Esophagus muscularis mucosa (tissue), 4 donors: ENCODE data around the gene DHRS12. TPM values are rescaled to one million over a fixed set of nuclear protein-coding genes. Genes with fewer than 3 reads are reported as not detected.
A peak's percentile ranks its signal among the peaks of the same experiment; 100 is the strongest.

ENCODE experiments used
- DNase-seq: peaks from one replicate; pipeline ENCODE4 v3.0.0-alpha.2; 2017; ENCODE audit errors: extremely low spot score
- H3K27ac ChIP-seq, 4 donors: fragments of 200-600 bp; sonication (generic); replicated peaks in 1 of 4; 1 replicate in 3 of 4; 2 replicates in 1 of 4; pipeline ENCODE4 v1.5.1; 2016 to 2019; ENCODE audit warnings: mild to moderate bottlenecking in 1 of 4
- H3K27me3 ChIP-seq, 4 donors: fragments of 200-600 bp; sonication (generic); one replicate each; pipeline versions ENCODE4 v1.5.1 to v1.6.0; 2016 to 2019
- H3K36me3 ChIP-seq, 4 donors: fragments of 200-600 bp; sonication (generic); one replicate each; pipeline ENCODE4 v1.5.1; 2016 to 2019
- H3K4me1 ChIP-seq, 4 donors: fragments of 200-600 bp; sonication (generic); one replicate each; pipeline ENCODE4 v1.5.1; 2016 to 2019
- H3K4me3 ChIP-seq, 4 donors: fragments of 200-600 bp; sonication (generic); 1 replicate in 2 of 4; 2 replicates in 2 of 4; pipeline ENCODE4 v1.5.1; 2016 to 2019; ENCODE audit warnings: mild to moderate bottlenecking in 4 of 4, moderate library complexity in 1 of 4
- H3K9me3 ChIP-seq, 4 donors: fragments of 200-600 bp; sonication (generic); 1 replicate in 3 of 4; 2 replicates in 1 of 4; pipeline ENCODE4 v1.5.1; 2016 to 2019
- CTCF ChIP-seq, 3 experiments: fragments of 200-600 bp in 2 of 3; fragments of 450-650 bp in 1 of 3; sonication (generic) in 2 of 3; IDR thresholded peaks; one replicate each; pipeline ENCODE4 v1.5.1; 2017 to 2019; ENCODE audit warnings: antibody characterized with exemption in 3 of 3, mild to moderate bottlenecking in 2 of 3, moderate library complexity in 1 of 3
- EP300 ChIP-seq: sonication (generic); formaldehyde crosslinking; IDR thresholded peaks from one replicate; pipeline ENCODE4 v1.6.1; 2017; ENCODE audit warnings: antibody characterized with exemption
- POLR2A ChIP-seq: fragments of 450-650 bp; IDR thresholded peaks from one replicate; pipeline ENCODE4 v1.6.1; 2017; ENCODE audit warnings: antibody characterized with exemption, moderate library complexity, mild to moderate bottlenecking, low read depth
- POLR2AphosphoS5 ChIP-seq, 2 donors: sonication (generic); formaldehyde crosslinking; IDR thresholded peaks; one replicate each; pipeline ENCODE4 v1.6.1; 2017; ENCODE audit warnings: antibody characterized with exemption in 2 of 2
- WGBS: methylation state at CpG from one replicate; pipeline ENCODE4 v1.1.5; 2018; 5-methylcytosine and 5-hydroxymethylcytosine counted together
- intact Hi-C: fragments of 100-400 bp; cut with DNase I; formaldehyde crosslinking; loops from one replicate; pipeline ENCODE4 v1.15.1; 2023
- total RNA-seq, 4 donors: library from RNA; depleted of rRNA; stranded (reverse); fragments of >200 nt; gene quantifications; one replicate each; pipeline versions ENCODE4 v1.1.0 to v1.2.1, GENCODE V29; 2016

Gene DHRS12
- total RNA-seq, 4 donors from 2014 or later, result 10.3 to 18.6 (median 14.9) TPM

DNA sequence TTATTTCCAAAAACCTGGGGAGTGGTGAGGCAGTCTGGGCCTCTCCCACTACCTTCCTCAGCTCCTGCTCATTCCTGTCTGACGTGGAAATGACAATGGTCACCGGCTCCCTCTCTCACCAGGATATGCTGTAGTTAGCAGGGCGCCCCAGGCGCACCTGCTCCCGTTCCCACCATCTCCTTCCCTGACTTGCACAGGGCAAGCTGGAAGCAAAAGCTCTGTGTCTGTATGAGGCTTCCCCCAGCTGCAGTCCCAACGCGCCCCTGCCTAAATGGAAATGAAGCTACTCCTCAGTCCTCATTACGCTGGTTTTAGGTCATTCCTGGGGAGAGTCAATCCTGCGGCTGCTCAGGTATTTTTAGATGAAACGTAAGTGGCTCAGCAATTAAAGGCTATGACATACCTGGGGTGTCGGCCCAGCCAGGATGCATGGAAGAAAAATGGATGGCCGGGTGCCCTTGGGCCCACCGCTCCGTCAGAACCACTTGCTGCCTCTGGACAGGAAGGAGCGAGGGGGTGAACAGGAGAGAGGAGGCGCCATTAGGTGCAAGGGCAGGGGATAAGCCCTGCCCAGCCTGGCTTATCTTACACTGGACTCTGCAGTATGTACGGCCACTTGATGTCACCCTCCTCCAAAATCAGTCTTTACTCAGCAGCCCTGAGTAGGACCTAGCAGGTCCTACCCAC lies 32.4 kb downstream of the DHRS12 start:
- no peaks in the 10 kb centered on the region for H3K27me3 ChIP-seq
- no peak for TF ChIP-seq CTCF (IDR thresholded peaks at IDR 0.05)
- no peak for TF ChIP-seq POLR2AphosphoS5 (IDR thresholded peaks at IDR 0.05)
- TF ChIP-seq POLR2A, result no peak
- TF ChIP-seq EP300, result no peak
- intact Hi-C loops, result no loop called here

GRCh38 chr13:51770681-51771417 lies 33.1 kb downstream of the DHRS12 start:
- H3K27ac ChIP-seq, result peak overlapping the region; percentile 60 to 78 (median 70)
- no peaks in the 10 kb centered on the region for H3K27me3 ChIP-seq
- WGBS, result 90% methylated on average over 5 of the region's 11 CpGs
- no peak overlapping the region for H3K4me3 ChIP-seq
- peaks cover 17 to 30% (median 23%) of the 10 kb centered on the region in 4 donors for H3K4me1 ChIP-seq
- TF ChIP-seq EP300 (no peak), POLR2AphosphoS5 (IDR thresholded peaks at IDR 0.05) (no peak), CTCF (IDR thresholded peaks at IDR 0.05) (no peak), POLR2A (no peak)
- no peaks in the 10 kb centered on the region for H3K9me3 ChIP-seq
- peaks cover 0 to 66% (median 14%) of the 10 kb centered on the region in 4 donors for H3K36me3 ChIP-seq
- intact Hi-C loops, result no loop called here
- DNase-seq, result peak; percentile 5

More for the DNA sequence above, 32.4 kb downstream of the DHRS12 start:
- DNase-seq, result no peak
- Histone ChIP-seq H3K36me3 (peaks cover 0 to 62% (median 14%) of the 10 kb centered on the region in 4 donors), H3K4me3 (no peak overlapping the region), H3K9me3 (no peaks in the 10 kb centered on the region), H3K4me1 (peaks cover 17 to 30% (median 23%) of the 10 kb centered on the region in 4 donors), H3K27ac (peak overlapping the region in 1 of 4 donors; percentile 78)
- 92% methylated on average over 17 of the region's 17 CpGs for WGBS

DNA sequence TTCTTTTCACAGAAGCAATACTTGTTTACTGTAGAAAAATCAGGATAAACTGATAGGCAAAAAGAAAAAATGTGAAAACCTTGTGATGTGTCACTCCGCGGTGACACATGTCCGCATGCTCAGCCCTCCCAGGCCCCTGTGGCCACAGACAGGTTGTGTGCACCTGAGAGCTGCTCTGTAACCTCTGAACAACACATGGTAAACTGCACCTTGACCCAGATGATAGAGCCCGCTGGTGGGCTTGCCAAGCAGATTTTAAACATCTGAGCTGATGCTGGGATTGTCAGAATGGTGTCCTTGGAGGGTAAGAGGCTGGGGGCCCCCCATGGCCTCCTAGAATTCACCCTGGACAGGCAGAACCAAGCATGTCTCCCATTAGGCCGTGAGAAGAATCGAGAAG lies 33.8 kb downstream of the DHRS12 start:
- H3K27ac ChIP-seq, result peak overlapping the region; percentile 60 to 78 (median 70)

DNA sequence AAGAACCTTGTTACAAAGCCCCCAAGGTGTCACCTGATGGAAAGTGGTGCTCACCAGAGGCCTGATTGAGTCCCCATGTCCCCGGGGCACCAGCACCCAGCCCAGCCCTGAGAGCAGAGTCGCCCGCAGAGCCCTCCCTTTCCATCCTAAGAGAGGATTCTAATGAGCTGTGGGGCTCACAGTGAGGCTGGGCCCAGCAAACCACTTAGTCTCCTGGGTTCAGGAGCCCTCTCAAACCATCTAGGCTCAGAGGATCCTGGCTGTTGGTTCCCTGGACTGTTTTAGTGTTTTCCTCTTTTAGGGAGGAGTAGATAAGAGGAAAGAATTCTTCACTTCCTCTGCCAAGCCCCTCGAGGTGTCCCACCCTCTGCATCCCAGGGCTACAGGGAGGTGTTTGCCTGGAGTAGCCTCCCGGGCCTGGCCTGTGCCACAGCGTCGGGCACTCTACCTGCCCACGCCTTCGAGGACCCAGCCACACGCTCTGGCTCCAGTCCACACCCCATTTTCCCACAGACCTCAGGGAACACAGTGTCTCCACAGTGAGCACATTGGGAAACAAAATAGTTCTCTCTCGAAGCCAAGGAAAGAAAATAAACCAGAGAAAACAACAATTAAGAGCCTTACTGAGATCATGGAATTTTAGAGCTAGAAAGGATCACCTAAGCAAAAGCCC lies 34.4 kb downstream of the DHRS12 start:
- DNase-seq, result peak; percentile 92

More for the DNA sequence above, 33.8 kb downstream of the DHRS12 start:
- intact Hi-C loops, result no loop called here
- Histone ChIP-seq H3K9me3 (no peaks in the 10 kb centered on the region), H3K36me3 (peaks cover 0 to 66% (median 14%) of the 10 kb centered on the region in 4 donors), H3K27me3 (no peaks in the 10 kb centered on the region), H3K4me1 (peaks cover 17 to 30% (median 23%) of the 10 kb centered on the region in 4 donors), H3K4me3 (no peak overlapping the region)
- WGBS, result 95% methylated on average over 6 of the region's 6 CpGs
- peak; percentile 62 for DNase-seq
- TF ChIP-seq CTCF (IDR thresholded peaks at IDR 0.05), result no peak
- TF ChIP-seq POLR2AphosphoS5 (IDR thresholded peaks at IDR 0.05), result no peak
- TF ChIP-seq POLR2A, result no peak
- no peak for TF ChIP-seq EP300

More for the DNA sequence above, 34.4 kb downstream of the DHRS12 start:
- WGBS, result 69% methylated on average over 11 of the region's 11 CpGs
- no peaks in the 10 kb centered on the region for H3K27me3 ChIP-seq
- intact Hi-C loops, result no loop called here
- no peak overlapping the region for H3K4me3 ChIP-seq
- peaks cover 0 to 66% (median 14%) of the 10 kb centered on the region in 4 donors for H3K36me3 ChIP-seq
- no peaks in the 10 kb centered on the region for H3K9me3 ChIP-seq
- TF ChIP-seq POLR2AphosphoS5 (IDR thresholded peaks at IDR 0.05) (peak; percentile 56 to 72), POLR2A (no peak), CTCF (IDR thresholded peaks at IDR 0.05) (no peak)
- peak overlapping the region; percentile 60 to 78 (median 70) for H3K27ac ChIP-seq
- H3K4me1 ChIP-seq, result peaks cover 22 to 35% (median 28%) of the 10 kb centered on the region in 4 donors
